Right renal cortex interstitium (tissue), 3 donors: Measurements from ENCODE around the gene OBSCN. TPM values are rescaled to one million over a fixed set of nuclear protein-coding genes. Genes with fewer than 3 reads are reported as not detected.
"Not testable (repeated sequence)": the region's sequence is repeated elsewhere in the genome, so short reads cannot be mapped to it uniquely, and the experiment has no call there.

Experiments used
- DNase-seq, 3 donors: peaks; one replicate each; pipeline ENCODE4 v3.0.0-alpha.2; 2013; ENCODE audit warnings: low read depth in 3 of 3, low spot score in 2 of 3
- polyA plus RNA-seq, 3 donors: library from polyadenylated mRNA; unstranded; fragments of 120-200 nt; gene quantifications; one replicate each; pipeline ENCODE4 v1.2.1, GENCODE V29; 2013; ENCODE audit not compliant: insufficient read length in 3 of 3

OBSCN gene
- polyA plus RNA-seq, 3 donors = 20.2 to 22.0 (median 20.9) TPM

DNA sequence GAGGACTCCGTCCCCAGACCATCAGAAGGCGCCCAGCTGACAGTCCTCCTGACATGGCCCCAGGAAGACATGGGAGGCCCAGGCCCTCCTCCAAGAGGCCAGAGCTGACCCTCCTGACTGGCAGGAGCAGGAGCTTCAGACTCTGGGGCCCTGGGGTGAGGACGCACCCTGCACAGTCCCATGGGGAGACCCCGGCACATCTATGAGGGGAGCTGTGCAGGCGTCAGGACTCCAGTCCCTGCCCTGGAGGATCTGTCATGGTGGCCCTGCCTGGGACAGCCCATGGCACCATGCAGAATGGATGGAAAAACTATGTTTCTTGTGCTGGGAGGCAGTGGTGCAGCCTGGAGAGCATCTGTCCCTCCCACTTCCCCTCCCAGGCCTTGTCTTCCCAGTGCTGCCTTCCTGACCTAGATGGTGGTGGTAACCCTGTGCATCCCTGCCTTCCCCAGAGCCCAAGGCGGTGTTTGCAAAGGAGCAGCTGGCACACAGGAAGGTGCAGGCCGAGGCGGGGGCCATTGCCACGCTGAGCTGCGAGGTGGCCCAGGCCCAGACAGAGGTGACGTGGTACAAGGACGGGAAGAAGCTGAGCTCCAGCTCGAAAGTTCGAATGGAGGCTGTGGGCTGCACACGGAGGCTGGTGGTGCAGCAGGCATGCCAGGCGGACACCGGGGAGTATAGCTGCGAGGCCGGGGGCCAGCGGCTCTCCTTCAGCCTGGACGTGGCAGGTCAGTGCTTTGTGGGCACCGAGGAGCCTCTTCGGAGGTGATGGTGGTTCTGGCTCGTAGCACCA is 41.9 kb downstream of the OBSCN start:
- DNase-seq = no peak

DNA sequence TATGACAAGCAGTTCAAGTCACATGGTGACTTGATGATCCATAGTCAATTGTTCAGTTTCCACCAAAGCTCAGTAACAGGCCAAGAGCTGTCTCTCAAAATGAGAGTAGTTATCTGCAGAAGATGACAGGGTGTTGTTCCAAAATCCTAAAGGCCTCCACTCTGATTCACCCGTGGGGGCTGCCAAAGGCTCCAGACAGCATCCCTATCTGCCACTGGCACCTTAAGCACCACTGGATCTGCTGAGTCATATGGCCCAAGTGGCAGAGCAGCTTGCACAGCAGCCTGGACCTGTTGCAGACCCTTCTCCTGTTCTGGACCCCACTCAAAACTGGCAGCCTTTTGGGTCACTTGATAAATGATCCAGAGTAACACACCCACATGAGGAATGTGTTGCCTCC is 44.6 kb downstream of the OBSCN start:
- not testable (repeated sequence) for DNase-seq

DNA sequence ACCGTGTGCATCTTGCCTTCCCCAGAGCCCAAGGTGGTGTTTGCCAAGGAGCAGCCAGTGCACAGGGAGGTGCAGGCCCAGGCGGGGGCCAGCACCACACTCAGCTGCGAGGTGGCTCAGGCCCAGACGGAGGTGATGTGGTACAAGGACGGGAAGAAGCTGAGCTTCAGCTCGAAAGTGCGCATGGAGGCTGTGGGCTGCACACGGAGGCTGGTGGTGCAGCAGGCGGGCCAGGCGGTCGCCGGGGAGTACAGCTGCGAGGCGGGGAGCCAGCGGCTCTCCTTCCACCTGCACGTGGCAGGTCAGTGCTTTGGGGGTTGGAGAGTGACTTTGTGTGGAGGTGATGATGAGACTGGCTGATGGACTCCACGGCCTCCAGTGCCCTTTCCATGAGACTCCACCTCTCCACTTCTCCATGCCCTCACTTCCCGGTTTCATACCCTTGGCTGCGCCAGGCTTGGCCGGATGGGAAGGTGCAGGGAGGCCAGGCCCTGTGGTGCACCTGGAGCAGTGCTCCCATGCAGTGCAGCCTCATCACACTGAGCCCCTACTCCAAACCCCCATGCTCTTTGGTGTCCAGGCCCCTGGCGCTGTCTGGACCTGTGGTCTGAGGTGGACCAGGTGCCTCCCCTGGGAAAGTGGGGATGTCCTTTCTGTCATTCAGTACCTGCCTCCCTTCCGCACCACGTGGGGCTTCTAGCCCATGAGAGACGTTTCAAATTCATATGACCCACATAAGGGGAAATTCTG is 49.0 kb downstream of the OBSCN start:
- no peak for DNase-seq

- no peak for DNase-seq
Measured at GRCh38 chr1:228258486-228258885, 50.6 kb downstream of the OBSCN start.

GRCh38 chr1:228259368-228259894 is 51.6 kb downstream of the OBSCN start:
- no peak for DNase-seq

- no peak for DNase-seq
Measured at GRCh38 chr1:228259951-228260350, 52.1 kb downstream of the OBSCN start.

DNA sequence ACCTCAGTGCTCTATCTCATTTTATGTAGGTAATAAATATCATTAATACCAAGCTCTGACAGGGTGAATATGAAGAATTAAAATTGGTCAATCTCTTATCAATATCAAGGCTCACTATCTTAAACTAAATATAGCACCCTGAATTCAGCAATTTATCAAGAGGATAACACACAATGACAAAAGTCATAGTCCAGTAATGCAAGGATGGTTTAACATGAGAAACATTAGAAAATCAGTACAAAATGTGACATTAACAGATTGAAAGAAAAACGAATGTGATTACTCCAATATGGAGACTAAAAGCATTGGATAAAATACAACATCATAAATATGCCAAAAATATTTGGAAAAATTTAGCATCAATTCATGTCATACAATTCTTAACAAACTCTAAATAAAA is 53.9 kb downstream of the OBSCN start:
- DNase-seq = no peak

GRCh38 chr1:228262475-228262874 is 54.6 kb downstream of the OBSCN start:
- DNase-seq = no peak

- DNase-seq = no peak
Measured at GRCh38 chr1:228263636-228264035, 55.8 kb downstream of the OBSCN start.

DNA sequence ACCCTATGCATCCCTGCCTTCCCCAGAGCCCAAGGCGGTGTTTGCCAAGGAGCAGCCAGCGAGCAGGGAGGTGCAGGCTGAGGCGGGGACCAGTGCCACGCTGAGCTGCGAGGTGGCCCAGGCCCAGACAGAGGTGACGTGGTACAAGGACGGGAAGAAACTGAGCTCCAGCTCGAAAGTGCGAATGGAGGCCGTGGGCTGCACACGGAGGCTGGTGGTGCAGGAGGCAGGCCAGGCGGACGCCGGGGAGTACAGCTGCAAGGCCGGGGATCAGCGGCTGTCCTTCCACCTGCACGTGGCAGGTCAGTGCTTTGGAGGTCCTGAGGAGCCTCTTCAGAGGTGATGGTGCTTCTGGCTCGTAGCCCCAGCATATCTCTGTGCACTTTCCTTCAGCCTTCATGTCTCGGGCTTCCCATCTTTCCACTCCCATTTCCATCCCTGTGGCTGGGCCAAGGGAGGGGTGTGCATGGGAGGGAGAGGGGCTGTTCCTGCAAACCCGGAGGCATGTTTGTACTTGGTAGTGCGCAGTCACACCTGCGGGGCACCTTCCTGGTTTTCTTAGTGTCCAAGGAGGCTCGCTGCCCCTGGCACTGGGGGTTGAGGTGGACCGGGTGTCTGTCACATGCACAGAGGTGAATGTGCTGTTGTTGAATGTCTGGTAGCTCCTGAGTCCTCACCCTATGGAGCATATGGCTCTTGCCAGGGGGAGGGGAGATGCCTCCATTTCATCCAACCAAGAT is 56.4 kb downstream of the OBSCN start:
- no peak for DNase-seq

- DNase-seq = no peak
Measured at GRCh38 chr1:228265167-228265566, 57.3 kb downstream of the OBSCN start.

GRCh38 chr1:228267962-228268880 is 60.4 kb downstream of the OBSCN start:
- no peak for DNase-seq

DNA sequence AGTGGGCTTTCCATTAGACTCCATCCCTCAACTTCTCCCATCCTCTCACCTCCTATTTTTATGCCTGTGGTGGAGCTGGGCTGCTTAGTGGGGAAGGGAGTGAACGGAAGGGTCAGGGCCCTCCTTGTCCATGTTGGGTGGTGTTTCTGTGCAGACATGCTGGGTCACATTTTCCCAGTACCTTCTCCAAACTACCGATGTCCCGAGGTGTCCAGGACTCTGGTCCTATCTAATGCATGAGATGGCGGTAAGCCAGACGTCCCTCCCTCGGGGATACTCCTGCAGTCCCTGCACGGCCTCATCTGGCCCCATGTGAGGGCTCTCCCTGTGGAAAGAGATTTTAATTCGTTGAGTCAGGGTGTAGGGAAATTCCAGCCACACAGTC is 61.0 kb downstream of the OBSCN start:
- no peak for DNase-seq

DNA sequence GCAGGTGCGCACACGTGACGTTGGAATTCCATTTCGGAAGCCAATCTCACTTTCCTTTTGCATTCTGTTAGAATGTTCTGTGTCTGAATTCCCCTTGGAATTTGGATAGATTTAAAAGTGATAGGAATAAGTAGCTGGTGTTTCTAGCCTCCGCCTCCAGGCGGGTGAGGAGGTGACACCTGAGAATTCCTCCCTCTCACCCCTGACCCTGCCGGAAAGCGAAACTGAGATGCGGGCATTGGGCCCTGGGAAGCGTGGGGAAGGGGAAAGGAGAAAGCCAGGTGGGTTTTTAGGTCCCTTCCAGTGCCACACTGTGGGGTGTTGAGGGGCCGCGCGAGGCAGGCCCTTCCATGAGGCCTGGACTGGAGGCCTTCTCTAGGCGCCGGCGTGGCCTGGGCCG is 61.6 kb downstream of the OBSCN start:
- DNase-seq = not testable (repeated sequence)

GRCh38 chr1:228270032-228270431 is 62.2 kb downstream of the OBSCN start:
- DNase-seq = no peak

DNA sequence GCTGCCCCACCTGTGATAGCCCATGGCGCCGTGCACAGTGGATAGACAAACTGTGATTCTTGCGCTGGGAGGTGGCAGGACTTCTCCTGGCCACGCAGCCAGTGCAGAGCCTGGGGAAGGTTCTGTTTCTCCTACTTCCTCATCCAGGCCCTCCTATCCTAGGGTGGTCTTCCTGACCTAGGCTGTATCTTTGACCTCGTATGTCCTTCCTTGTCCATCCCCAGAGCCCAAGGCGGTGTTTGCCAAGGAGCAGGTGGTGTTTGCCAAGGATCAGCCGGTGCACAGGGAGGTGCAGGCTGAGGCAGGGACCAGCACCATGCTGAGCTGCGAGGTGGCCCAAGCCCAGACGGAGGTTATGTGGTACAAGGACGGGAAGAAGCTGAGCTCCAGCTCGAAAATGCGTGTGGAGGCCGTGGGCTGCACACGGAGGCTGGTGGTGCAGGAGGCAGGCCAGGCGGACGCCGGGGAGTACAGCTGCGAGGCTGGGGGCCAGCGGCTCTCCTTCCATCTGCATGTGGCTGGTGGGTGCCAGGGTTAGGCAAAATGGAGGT is 63.9 kb downstream of the OBSCN start:
- DNase-seq = no peak

- DNase-seq = no peak
Measured at GRCh38 chr1:228272331-228272791, 64.5 kb downstream of the OBSCN start.

GRCh38 chr1:228272831-228273571 is 65.2 kb downstream of the OBSCN start:
- no peak for DNase-seq
